ENCODE measurements around the gene TNIP1. TPM values are rescaled to one million over a fixed set of nuclear protein-coding genes. Genes with fewer than 3 reads are reported as not detected.

Gene TNIP1
- total RNA-seq, 5 donors from 2014 or later (not counting 1 experiment from before 2014, with no cell fraction given) = 118 to 211 (median 170) TPM

DNA sequence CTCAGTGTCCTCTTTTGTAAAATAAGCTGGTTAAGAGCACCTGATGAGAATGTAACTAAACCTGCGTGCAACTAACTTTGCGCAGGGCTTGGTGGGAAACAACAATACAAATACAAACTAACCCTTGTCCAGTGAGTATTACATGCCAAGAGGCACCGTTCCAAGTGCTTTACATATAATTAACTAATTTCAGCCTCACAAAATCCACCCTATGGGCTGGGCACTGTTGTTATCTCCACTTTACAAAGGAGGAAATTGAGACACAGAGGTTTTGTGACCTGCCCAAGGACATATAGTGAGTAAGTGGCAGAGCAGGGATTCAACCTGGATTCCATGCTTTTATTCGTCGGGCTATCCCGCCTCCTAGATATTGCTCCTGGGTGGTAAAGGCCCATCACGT lies 26.2 kb upstream of the TNIP1 start:
- no peak for ATAC-seq (replicated peaks in 1 of 4)

DNA sequence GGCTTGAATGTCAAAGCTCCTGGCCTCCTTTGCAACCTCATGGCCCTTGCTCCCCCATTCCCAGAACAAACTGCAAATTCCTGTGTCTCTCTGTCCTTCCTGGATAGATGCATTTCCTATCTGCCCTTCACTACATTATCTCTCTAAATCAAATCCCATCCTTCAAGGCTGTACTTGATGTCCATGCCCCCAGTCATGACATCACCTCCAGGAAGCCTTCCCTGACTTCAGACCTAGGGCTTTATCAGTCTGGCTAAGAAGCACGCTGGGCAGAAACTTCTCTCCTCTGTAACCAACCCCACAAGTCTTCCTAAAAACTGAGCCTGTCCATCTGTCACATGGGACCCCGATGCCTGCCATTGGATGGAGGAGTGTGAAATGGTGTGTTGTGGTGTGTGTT lies 25.7 kb upstream of the TNIP1 start:
- Mint-ChIP-seq H3K4me1 (peaks cover 0 to 5% (median 3%) of the 10 kb centered on the region in 3 donors), H3K9me3 (no peaks in the 10 kb centered on the region), H3K36me3 (peaks cover 70% of the 10 kb centered on the region), H3K27ac (peak overlapping the region; percentile 77 to 79), H3K4me3 (no peak overlapping the region), H3K27me3 (no peaks in the 10 kb centered on the region)
- Histone ChIP-seq H3K27me3 (replicated peaks in 1 of 2; ENCODE audit: control insufficient read depth in 2 of 2, extremely low read depth in 1 of 2, insufficient read depth in 2 of 2, low read length in 1 of 2) (no peaks in the 10 kb centered on the region), H3K4me3 (ENCODE audit: control insufficient read depth in 1 of 2, extremely low read depth in 1 of 2, low read length in 1 of 2) (no peak overlapping the region), H3K4me1 (ENCODE audit: control insufficient read depth in 1 of 2, extremely low read depth in 1 of 2, insufficient read depth in 2 of 2, low read length in 2 of 2) (no peaks in the 10 kb centered on the region), H3K9me3 (no peaks in the 10 kb centered on the region), H3K36me3 (ENCODE audit: control insufficient read depth in 2 of 2, extremely low read depth in 1 of 2, insufficient read depth in 1 of 2, low read length in 1 of 2) (peaks cover 25 to 100% of the 10 kb centered on the region in 2 donors), H3K27ac (ENCODE audit: low read length) (no peak overlapping the region)
- ATAC-seq (replicated peaks in 1 of 4) (no peak), DNase-seq (no peak)
- CTCF ChIA-PET = interaction anchor here (1.1 to 1.6 kb wide), 2 partner anchors 9 kb away, joined by 4 read pairs; no protein-coding TSS in a partner anchor
- no CpG with 5 or more reads among the region's 2 CpGs for WGBS (ENCODE audit: insufficient coverage)
- POLR2A ChIA-PET = no interaction called here

More for the DNA sequence above, 26.2 kb upstream of the TNIP1 start:
- Histone ChIP-seq H3K4me3 (ENCODE audit: control insufficient read depth in 1 of 2, extremely low read depth in 1 of 2, low read length in 1 of 2) (no peak overlapping the region), H3K4me1 (ENCODE audit: control insufficient read depth in 1 of 2, extremely low read depth in 1 of 2, insufficient read depth in 2 of 2, low read length in 2 of 2) (no peaks in the 10 kb centered on the region), H3K9me3 (no peaks in the 10 kb centered on the region), H3K36me3 (ENCODE audit: control insufficient read depth in 2 of 2, extremely low read depth in 1 of 2, insufficient read depth in 1 of 2, low read length in 1 of 2) (peaks cover 20 to 100% of the 10 kb centered on the region in 2 donors), H3K27me3 (replicated peaks in 1 of 2; ENCODE audit: control insufficient read depth in 2 of 2, extremely low read depth in 1 of 2, insufficient read depth in 2 of 2, low read length in 1 of 2) (no peaks in the 10 kb centered on the region), H3K27ac (ENCODE audit: low read length) (no peak overlapping the region)
- Mint-ChIP-seq H3K4me1 (no peaks in the 10 kb centered on the region), H3K9me3 (no peaks in the 10 kb centered on the region), H3K36me3 (peaks cover 64% of the 10 kb centered on the region), H3K27ac (peak overlapping the region in 1 of 2 donors; percentile 77), H3K27me3 (no peaks in the 10 kb centered on the region), H3K4me3 (no peak overlapping the region)
- 100% methylated on average over 2 of the region's 7 CpGs for WGBS (ENCODE audit: insufficient coverage)
- POLR2A ChIA-PET = no interaction called here
- DNase-seq = no peak
- CTCF ChIA-PET = no interaction called here

GRCh38 chr5:151106043-151106442 lies 25.2 kb upstream of the TNIP1 start:
- Histone ChIP-seq H3K4me1 (ENCODE audit: control insufficient read depth in 1 of 2, extremely low read depth in 1 of 2, insufficient read depth in 2 of 2, low read length in 2 of 2) (no peaks in the 10 kb centered on the region), H3K4me3 (ENCODE audit: control insufficient read depth in 1 of 2, extremely low read depth in 1 of 2, low read length in 1 of 2) (no peak overlapping the region), H3K36me3 (ENCODE audit: control insufficient read depth in 2 of 2, extremely low read depth in 1 of 2, insufficient read depth in 1 of 2, low read length in 1 of 2) (peaks cover 28 to 100% of the 10 kb centered on the region in 2 donors), H3K27me3 (replicated peaks in 1 of 2; ENCODE audit: control insufficient read depth in 2 of 2, extremely low read depth in 1 of 2, insufficient read depth in 2 of 2, low read length in 1 of 2) (no peaks in the 10 kb centered on the region), H3K9me3 (no peaks in the 10 kb centered on the region), H3K27ac (ENCODE audit: low read length) (no peak overlapping the region)
- DNase-seq = no peak
- ChIA-PET CTCF (interaction anchor here (1.1 to 1.6 kb wide), 2 partner anchors 9 to 10 kb away, joined by 4 read pairs; no protein-coding TSS in a partner anchor), POLR2A (no interaction called here)
- H3K27ac Mint-ChIP-seq = peak overlapping the region; percentile 70 to 77
- H3K9me3 Mint-ChIP-seq = no peaks in the 10 kb centered on the region
- ATAC-seq (replicated peaks in 1 of 4) = no peak
- 92% methylated on average over 4 of the region's 5 CpGs for WGBS (ENCODE audit: insufficient coverage)
- peaks cover 71% of the 10 kb centered on the region for H3K36me3 Mint-ChIP-seq
- peaks cover 0 to 6% (median 4%) of the 10 kb centered on the region in 3 donors for H3K4me1 Mint-ChIP-seq
- no peak overlapping the region for H3K4me3 Mint-ChIP-seq
- no peaks in the 10 kb centered on the region for H3K27me3 Mint-ChIP-seq

GRCh38 chr5:151105561-151105960 lies 24.7 kb upstream of the TNIP1 start:
- Histone ChIP-seq H3K4me3 (ENCODE audit: control insufficient read depth in 1 of 2, extremely low read depth in 1 of 2, low read length in 1 of 2) (no peak overlapping the region), H3K4me1 (ENCODE audit: control insufficient read depth in 1 of 2, extremely low read depth in 1 of 2, insufficient read depth in 2 of 2, low read length in 2 of 2) (no peaks in the 10 kb centered on the region), H3K27me3 (replicated peaks in 1 of 2; ENCODE audit: control insufficient read depth in 2 of 2, extremely low read depth in 1 of 2, insufficient read depth in 2 of 2, low read length in 1 of 2) (no peaks in the 10 kb centered on the region), H3K27ac (ENCODE audit: low read length) (no peak overlapping the region), H3K36me3 (ENCODE audit: control insufficient read depth in 2 of 2, extremely low read depth in 1 of 2, insufficient read depth in 1 of 2, low read length in 1 of 2) (peaks cover 30 to 100% of the 10 kb centered on the region in 2 donors), H3K9me3 (no peaks in the 10 kb centered on the region)
- H3K27ac Mint-ChIP-seq = peak overlapping the region; percentile 43 to 48
- H3K36me3 Mint-ChIP-seq = peaks cover 71% of the 10 kb centered on the region
- CTCF ChIA-PET = interaction anchor here (1.1 to 1.6 kb wide), 2 partner anchors 10 kb away, joined by 4 read pairs; no protein-coding TSS in a partner anchor
- H3K4me3 Mint-ChIP-seq = no peak overlapping the region
- DNase-seq (no peak), ATAC-seq (replicated peaks in 1 of 4) (no peak)
- POLR2A ChIA-PET = no interaction called here
- H3K4me1 Mint-ChIP-seq = peaks cover 0 to 9% (median 7%) of the 10 kb centered on the region in 3 donors
- H3K27me3 Mint-ChIP-seq = no peaks in the 10 kb centered on the region
- 100% methylated on average over 1 of the region's 2 CpGs for WGBS (ENCODE audit: insufficient coverage)
- H3K9me3 Mint-ChIP-seq = no peaks in the 10 kb centered on the region

DNA sequence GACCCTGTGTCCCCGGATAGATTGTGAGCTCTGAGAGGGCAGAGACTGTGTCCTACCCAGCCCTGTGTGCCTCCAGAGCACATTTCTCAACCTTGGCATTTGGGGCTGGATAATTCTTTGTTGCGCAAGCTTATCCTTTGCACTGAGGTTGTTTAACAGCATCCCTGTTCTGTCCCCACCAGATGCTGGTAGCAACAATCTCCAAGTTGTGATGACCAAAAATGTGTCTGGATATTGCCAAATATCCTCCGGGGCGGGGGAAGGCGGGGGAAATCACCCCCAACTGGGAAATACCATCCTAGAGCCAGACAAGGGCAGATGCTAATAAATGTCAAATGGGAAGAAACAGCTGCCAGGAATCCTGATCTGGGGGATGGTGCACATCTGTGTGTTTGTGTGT lies 24.0 kb upstream of the TNIP1 start:
- 100% methylated on average over 1 of the region's 5 CpGs for WGBS (ENCODE audit: insufficient coverage)
- Histone ChIP-seq H3K4me1 (ENCODE audit: control insufficient read depth in 1 of 2, extremely low read depth in 1 of 2, insufficient read depth in 2 of 2, low read length in 2 of 2) (peaks cover 0 to 5% of the 10 kb centered on the region in 2 experiments), H3K27ac (ENCODE audit: low read length) (no peak overlapping the region), H3K9me3 (no peaks in the 10 kb centered on the region), H3K36me3 (ENCODE audit: control insufficient read depth in 2 of 2, extremely low read depth in 1 of 2, insufficient read depth in 1 of 2, low read length in 1 of 2) (peaks cover 30 to 98% of the 10 kb centered on the region in 2 donors), H3K4me3 (ENCODE audit: control insufficient read depth in 1 of 2, extremely low read depth in 1 of 2, low read length in 1 of 2) (no peak overlapping the region), H3K27me3 (replicated peaks in 1 of 2; ENCODE audit: control insufficient read depth in 2 of 2, extremely low read depth in 1 of 2, insufficient read depth in 2 of 2, low read length in 1 of 2) (no peaks in the 10 kb centered on the region)
- POLR2A ChIA-PET = no interaction called here
- ATAC-seq (replicated peaks in 1 of 4) (no peak), DNase-seq (no peak)
- H3K27me3 Mint-ChIP-seq = no peaks in the 10 kb centered on the region
- H3K9me3 Mint-ChIP-seq = no peaks in the 10 kb centered on the region
- H3K4me3 Mint-ChIP-seq = no peak overlapping the region
- CTCF ChIA-PET = interaction anchor here (1.1 to 1.4 kb wide), 2 partner anchors 10 to 11 kb away, joined by 3 to 4 read pairs; no protein-coding TSS in a partner anchor
- peaks cover 69% of the 10 kb centered on the region for H3K36me3 Mint-ChIP-seq
- H3K4me1 Mint-ChIP-seq = peaks cover 3 to 16% (median 13%) of the 10 kb centered on the region in 3 donors
- peak overlapping the region; percentile 43 to 58 for H3K27ac Mint-ChIP-seq

GRCh38 chr5:151101746-151102145 lies 20.9 kb upstream of the TNIP1 start:
- Histone ChIP-seq H3K9me3 (no peaks in the 10 kb centered on the region), H3K4me3 (ENCODE audit: control insufficient read depth in 1 of 2, extremely low read depth in 1 of 2, low read length in 1 of 2) (no peak overlapping the region), H3K27ac (ENCODE audit: low read length) (no peak overlapping the region), H3K27me3 (replicated peaks in 1 of 2; ENCODE audit: control insufficient read depth in 2 of 2, extremely low read depth in 1 of 2, insufficient read depth in 2 of 2, low read length in 1 of 2) (no peaks in the 10 kb centered on the region), H3K4me1 (ENCODE audit: control insufficient read depth in 1 of 2, extremely low read depth in 1 of 2, insufficient read depth in 2 of 2, low read length in 2 of 2) (peaks cover 0 to 35% of the 10 kb centered on the region in 2 experiments), H3K36me3 (ENCODE audit: control insufficient read depth in 2 of 2, extremely low read depth in 1 of 2, insufficient read depth in 1 of 2, low read length in 1 of 2) (peaks cover 27 to 79% of the 10 kb centered on the region in 2 donors)
- 86% methylated on average over 2 of the region's 4 CpGs for WGBS (ENCODE audit: insufficient coverage)
- ATAC-seq (replicated peaks in 1 of 4) (no peak), DNase-seq (no peak)
- H3K27ac Mint-ChIP-seq = peak overlapping the region; percentile 55 to 74
- H3K27me3 Mint-ChIP-seq = no peaks in the 10 kb centered on the region
- no peaks in the 10 kb centered on the region for H3K9me3 Mint-ChIP-seq
- POLR2A ChIA-PET = no interaction called here
- H3K4me3 Mint-ChIP-seq = no peak overlapping the region
- H3K36me3 Mint-ChIP-seq = peaks cover 47% of the 10 kb centered on the region
- CTCF ChIA-PET = interaction anchor here (0.6 to 1.1 kb wide), 7 partner anchors 19 to 1728 kb away, joined by 3 to 5 read pairs (median 3); no protein-coding TSS in a partner anchor
- peaks cover 27 to 46% (median 39%) of the 10 kb centered on the region in 3 donors for H3K4me1 Mint-ChIP-seq
